C4-2B (cell line): ENCODE measurements around the gene MAD2L1BP.

Experiments used
- ZFX ChIP-seq: fragments of 450-650 bp; IDR thresholded peaks from 2 replicates; pipeline ENCODE4 v1.6.1; 2017
- TF ChIP-seq, protein P1 (sequence below): fragments of 450-650 bp; conservative IDR thresholded peaks from 2 replicates; pipeline ENCODE4 v1.5.1; 2017; ENCODE audit warnings: mild to moderate bottlenecking

DNA sequence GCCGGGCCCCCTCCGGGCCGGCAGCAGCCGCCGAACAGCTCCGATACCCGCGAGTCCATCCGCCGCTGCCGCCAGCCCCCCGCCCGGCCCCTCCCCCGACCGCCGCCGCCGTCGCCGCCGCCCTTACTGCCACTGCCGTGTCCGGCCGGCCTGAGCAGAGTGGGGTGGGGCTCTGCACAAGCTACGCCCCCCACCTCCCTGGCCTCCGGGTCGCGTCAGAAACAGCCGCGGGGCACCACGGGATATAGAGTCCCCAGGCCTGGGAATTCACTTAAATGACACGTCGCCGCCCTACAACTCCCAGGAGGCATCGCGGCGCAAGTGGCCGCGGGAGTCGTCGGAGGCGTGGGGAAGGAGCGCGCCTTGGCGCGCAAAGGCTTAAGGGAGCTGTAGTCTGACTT is 6.5 kb upstream of the MAD2L1BP start, which contains the start of gene GTPBP2:
- TF ChIP-seq, protein P1, sequence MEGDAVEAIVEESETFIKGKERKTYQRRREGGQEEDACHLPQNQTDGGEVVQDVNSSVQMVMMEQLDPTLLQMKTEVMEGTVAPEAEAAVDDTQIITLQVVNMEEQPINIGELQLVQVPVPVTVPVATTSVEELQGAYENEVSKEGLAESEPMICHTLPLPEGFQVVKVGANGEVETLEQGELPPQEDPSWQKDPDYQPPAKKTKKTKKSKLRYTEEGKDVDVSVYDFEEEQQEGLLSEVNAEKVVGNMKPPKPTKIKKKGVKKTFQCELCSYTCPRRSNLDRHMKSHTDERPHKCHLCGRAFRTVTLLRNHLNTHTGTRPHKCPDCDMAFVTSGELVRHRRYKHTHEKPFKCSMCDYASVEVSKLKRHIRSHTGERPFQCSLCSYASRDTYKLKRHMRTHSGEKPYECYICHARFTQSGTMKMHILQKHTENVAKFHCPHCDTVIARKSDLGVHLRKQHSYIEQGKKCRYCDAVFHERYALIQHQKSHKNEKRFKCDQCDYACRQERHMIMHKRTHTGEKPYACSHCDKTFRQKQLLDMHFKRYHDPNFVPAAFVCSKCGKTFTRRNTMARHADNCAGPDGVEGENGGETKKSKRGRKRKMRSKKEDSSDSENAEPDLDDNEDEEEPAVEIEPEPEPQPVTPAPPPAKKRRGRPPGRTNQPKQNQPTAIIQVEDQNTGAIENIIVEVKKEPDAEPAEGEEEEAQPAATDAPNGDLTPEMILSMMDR = no peak
- no peak for TF ChIP-seq ZFX
